Measurements from ENCODE around the gene ELOVL5.

The ELOVL5 gene

GRCh38 chr6:53359843-53360092, 11.0 kb upstream of the ELOVL5 start:
- no peak for TF ChIP-seq ZFX (IDR thresholded peaks at IDR 0.05)
- TF ChIP-seq CTCF (conservative IDR thresholded peaks at IDR 0.05), result no peak
- peak overlapping the region; percentile 74; the same call in 1 of the 2 replicates for H3K27ac ChIP-seq

GRCh38 chr6:53359095-53359842, 10.5 kb upstream of the ELOVL5 start:
- peak overlapping the region; percentile 74 for H3K27ac ChIP-seq
- no peak for TF ChIP-seq CTCF (conservative IDR thresholded peaks at IDR 0.05)
- no peak for TF ChIP-seq ZFX (IDR thresholded peaks at IDR 0.05)

DNA sequence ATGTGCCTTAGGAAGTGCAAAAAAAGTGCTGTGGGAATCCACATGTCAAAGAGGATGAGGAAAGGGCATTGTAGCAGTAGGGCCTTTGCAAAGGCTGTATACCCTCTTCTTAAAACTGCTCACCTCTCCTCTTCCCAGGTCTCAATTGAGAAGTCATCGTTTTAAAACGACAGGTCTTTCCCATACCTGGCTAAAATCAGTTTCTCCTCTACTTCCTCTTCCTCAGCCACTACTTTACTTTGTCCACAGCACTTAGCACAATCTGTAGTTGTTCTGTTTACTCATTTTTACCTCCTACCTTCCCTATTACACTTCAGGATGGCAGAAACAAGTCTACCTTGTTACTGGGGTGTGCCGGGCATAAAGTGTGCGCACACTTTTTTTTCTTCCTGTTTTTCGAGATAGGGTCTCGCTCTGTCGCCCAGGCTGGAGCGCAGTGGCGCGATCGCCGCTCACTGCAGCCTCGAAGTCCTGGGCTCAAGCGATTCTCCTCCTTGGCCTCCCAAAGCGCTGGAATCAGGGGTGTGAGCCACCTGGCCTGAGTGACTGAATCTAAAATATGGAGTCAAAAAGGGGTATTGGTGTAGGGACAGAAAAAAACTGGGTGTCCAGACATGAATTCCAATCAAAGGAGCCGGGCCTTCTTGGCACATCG, 9.8 kb upstream of the ELOVL5 start:
- peak overlapping the region; percentile 74 for H3K27ac ChIP-seq
- TF ChIP-seq CTCF (conservative IDR thresholded peaks at IDR 0.05) (no peak), ZFX (IDR thresholded peaks at IDR 0.05) (no peak)

DNA sequence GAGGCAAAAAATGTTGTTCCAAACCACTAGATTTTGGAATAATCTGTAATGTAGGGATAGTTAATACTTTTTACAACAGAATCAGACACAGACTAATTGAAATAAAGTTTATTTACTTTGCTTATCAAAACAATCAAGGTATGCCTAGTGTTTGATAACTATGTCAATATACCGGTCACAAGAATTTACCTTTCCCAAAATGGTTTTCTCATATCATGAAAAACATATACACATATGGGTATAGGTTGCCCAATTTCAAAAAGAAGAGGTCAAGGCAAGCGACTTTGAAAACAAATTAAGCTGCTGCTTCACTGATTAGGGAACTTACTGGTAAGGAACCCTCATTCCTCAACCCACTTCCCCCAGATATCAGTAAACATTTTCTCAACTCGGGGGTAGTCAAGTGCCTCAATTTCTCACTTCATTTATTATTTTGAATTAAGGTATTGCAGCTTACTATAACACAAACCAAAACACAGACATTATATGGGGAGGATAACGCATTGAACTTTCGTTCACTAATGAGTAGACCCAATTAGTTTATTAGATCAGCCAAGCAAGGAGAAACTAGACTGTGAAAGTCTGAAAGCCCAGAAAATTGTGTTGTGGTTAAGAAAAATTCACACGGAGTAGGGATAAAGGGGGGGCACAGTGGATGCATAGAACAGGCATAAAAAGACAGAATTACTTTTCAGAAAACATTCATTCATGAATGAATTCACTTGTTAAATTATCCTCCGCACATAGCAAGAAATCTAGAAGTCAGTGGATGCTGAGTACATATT, 9.0 kb upstream of the ELOVL5 start:
- TF ChIP-seq CTCF (conservative IDR thresholded peaks at IDR 0.05) (no peak), ZFX (IDR thresholded peaks at IDR 0.05) (no peak)
- H3K27ac ChIP-seq, result peak overlapping the region; percentile 81; the same call in 1 of the 2 replicates

DNA sequence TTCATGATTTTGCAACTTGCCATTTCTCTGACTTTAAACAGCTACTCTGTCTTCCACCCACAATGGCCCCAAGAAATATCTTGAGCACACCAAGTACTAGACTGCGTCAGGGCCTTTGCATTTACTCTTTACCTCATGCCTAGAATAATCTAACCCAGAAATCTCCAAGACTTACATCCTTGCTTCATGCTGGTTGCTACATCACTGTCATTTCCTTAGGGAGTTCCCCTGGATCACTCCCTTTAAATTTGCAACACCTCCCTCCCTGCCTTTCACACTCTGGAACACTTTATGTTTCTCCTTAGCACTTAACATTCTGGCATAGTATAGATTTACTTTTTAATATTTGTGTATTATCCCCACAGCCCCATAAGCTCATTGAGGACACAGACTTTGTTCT, 4.9 kb upstream of the ELOVL5 start:
- H3K27ac ChIP-seq, result no peak overlapping the region
- no peak for TF ChIP-seq ZFX (IDR thresholded peaks at IDR 0.05)
- TF ChIP-seq CTCF (conservative IDR thresholded peaks at IDR 0.05), result no peak

DNA sequence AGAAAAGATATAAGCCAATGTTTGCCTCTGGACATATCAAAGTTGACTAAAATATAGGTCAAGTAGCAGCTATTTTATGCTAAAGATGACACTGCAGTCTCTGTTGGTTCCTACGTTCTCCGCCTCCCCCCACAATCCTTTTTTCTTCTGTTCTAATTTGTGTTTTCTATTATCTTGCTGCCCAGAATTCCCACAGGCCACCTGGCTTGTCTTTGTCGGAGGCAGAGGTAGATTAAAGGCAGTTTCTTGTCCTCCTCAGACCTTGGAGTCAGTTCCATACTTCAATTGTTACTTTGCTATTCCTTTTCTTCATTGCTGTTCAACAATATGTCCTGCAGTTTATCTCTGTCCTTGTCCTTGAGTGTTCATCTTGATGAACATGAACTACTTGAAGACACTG, 3.6 kb upstream of the ELOVL5 start:
- TF ChIP-seq ZFX (IDR thresholded peaks at IDR 0.05) (no peak), CTCF (conservative IDR thresholded peaks at IDR 0.05) (no peak)
- H3K27ac ChIP-seq, result no peak overlapping the region

GRCh38 chr6:53349209-53349693, 501 bp upstream of the ELOVL5 start:
- H3K27ac ChIP-seq, result peak overlapping the region; percentile 97
- TF ChIP-seq ZFX (IDR thresholded peaks at IDR 0.05) (no peak), CTCF (conservative IDR thresholded peaks at IDR 0.05) (no peak)

Measured in C4-2B (cell line).